HepG2 (cell line): ENCODE data around the gene RPLP2. TPM values are rescaled to one million over a fixed set of nuclear protein-coding genes. Genes with fewer than 3 reads are reported as not detected.

ENCODE experiments used
- ATF2 ChIP-seq: sonication (generic); formaldehyde crosslinking; IDR thresholded peaks from 2 replicates; pipeline ENCODE4 v1.4.0; 2020; ENCODE audit warnings: missing genetic modification reagents
- ATF4 ChIP-seq, 2 experiments: fragments of 450-650 bp in 1 of 2; sonication (generic) in 1 of 2; formaldehyde crosslinking; IDR thresholded peaks; 2 replicates each; pipeline versions ENCODE4 v1.5.0 to v1.8.0; 2020 to 2022; ENCODE audit warnings: mild to moderate bottlenecking in 1 of 2, missing genetic modification reagents in 1 of 2
- FOXO4 ChIP-seq: sonication (generic); formaldehyde crosslinking; conservative IDR thresholded peaks from 2 replicates; pipeline ENCODE4 v1.8.1; 2023; ENCODE audit warnings: missing genetic modification reagents
- HNF4A ChIP-seq: sonication (generic); formaldehyde crosslinking; IDR thresholded peaks from 2 replicates; pipeline ENCODE4 v1.4.0; 2020; ENCODE audit warnings: missing genetic modification reagents
- HOXA7 ChIP-seq: sonication (generic); formaldehyde crosslinking; IDR thresholded peaks from 2 replicates; pipeline ENCODE4 v1.8.1; 2022; ENCODE audit warnings: mild to moderate bottlenecking, missing genetic modification reagents, moderate library complexity
- KDM4B ChIP-seq: sonication (generic); formaldehyde crosslinking; IDR thresholded peaks from 2 replicates; pipeline ENCODE4 v1.4.0; 2020; ENCODE audit warnings: missing genetic modification reagents
- KLF16 ChIP-seq, 2 experiments: sonication (generic) in 1 of 2; formaldehyde crosslinking in 1 of 2; IDR thresholded peaks; 2 replicates each; pipeline versions ENCODE4 v1.6.1 to v1.8.0; 2016 to 2023; ENCODE audit warnings: missing genetic modification reagents in 2 of 2, missing compliant biosample characterization in 1 of 2
- MAFK ChIP-seq, 2 experiments: IDR thresholded peaks in 1 of 2; conservative IDR thresholded peaks in 1 of 2; 2 replicates each; pipeline ENCODE4 v1.6.1; 2011; ENCODE audit warnings: improper control_type of control experiment in 2 of 2, low read length in 2 of 2
- PLSCR1 ChIP-seq: sonication (generic); formaldehyde crosslinking; IDR thresholded peaks from 2 replicates; pipeline ENCODE4 v1.5.0; 2020; ENCODE audit warnings: missing genetic modification reagents, mild to moderate bottlenecking, borderline replicate concordance
- RAD51 ChIP-seq: fragments of 450-650 bp; IDR thresholded peaks from 2 replicates; pipeline ENCODE4 v1.6.1; 2016; ENCODE audit warnings: borderline replicate concordance
- TIGD3 ChIP-seq: sonication (generic); formaldehyde crosslinking; IDR thresholded peaks from 2 replicates; pipeline ENCODE4 v1.5.1; 2020; ENCODE audit warnings: mild to moderate bottlenecking, missing genetic modification reagents, borderline replicate concordance
- ZBTB10 ChIP-seq: sonication (generic); formaldehyde crosslinking; IDR thresholded peaks from 2 replicates; pipeline ENCODE4 v1.4.0; 2020; ENCODE audit warnings: missing genetic modification reagents, borderline replicate concordance
- ZNF24 ChIP-seq: fragments of 450-650 bp; IDR thresholded peaks from 2 replicates; pipeline ENCODE4 v1.6.1; 2017; ENCODE audit warnings: antibody characterized with exemption, mild to moderate bottlenecking
- ZNF260 ChIP-seq: sonication (generic); formaldehyde crosslinking; IDR thresholded peaks from 2 replicates; pipeline ENCODE4 v1.4.0; 2020; ENCODE audit warnings: missing genetic modification reagents, low read depth, mild to moderate bottlenecking, borderline replicate concordance
- ZNF30 ChIP-seq: sonication (generic); formaldehyde crosslinking; IDR thresholded peaks from 2 replicates; pipeline ENCODE4 v1.5.0; 2020; ENCODE audit warnings: mild to moderate bottlenecking, missing genetic modification reagents
- ZNF552 ChIP-seq: sonication (generic); formaldehyde crosslinking; IDR thresholded peaks from 2 replicates; pipeline ENCODE4 v1.9.0; 2022; ENCODE audit warnings: missing genetic modification reagents, mild to moderate bottlenecking, borderline replicate concordance
- ZNF782 ChIP-seq: sonication (generic); formaldehyde crosslinking; IDR thresholded peaks from 2 replicates; pipeline ENCODE4 v1.4.0; 2020; ENCODE audit warnings: missing genetic modification reagents, mild to moderate bottlenecking, borderline replicate concordance
- ZSCAN31 ChIP-seq: sonication (generic); formaldehyde crosslinking; IDR thresholded peaks from 2 replicates; pipeline ENCODE4 v1.5.0; 2020; ENCODE audit warnings: low read depth, mild to moderate bottlenecking, missing genetic modification reagents
- polyA plus RNA-seq, 8 experiments: library from polyadenylated mRNA; depleted of rRNA in 3 of 8; stranded (reverse) in 7 of 8; unstranded in 1 of 8; fragments of >200 nt; fragmentation: Illumina TruSeq in 4 of 8; extraction: Trizol in 4 of 8; gene quantifications; 2 replicates each; pipeline versions ENCODE4 v1.2.1 to v1.2.3, GENCODE V29; 2011 to 2016; ENCODE audit warnings: low read depth in 4 of 8, missing spikeins in 1 of 8, mixed read lengths in 1 of 8; ENCODE audit not compliant: insufficient read depth in 1 of 8
- total RNA-seq, 5 experiments: library from RNA; depleted of rRNA; stranded (reverse); fragments of >200 nt; fragmentation: Illumina TruSeq; extraction: Trizol; gene quantifications; 2 replicates each; pipeline ENCODE4 v1.2.3, GENCODE V29; 2016; ENCODE audit warnings: low read depth in 1 of 5

Gene RPLP2
- total and polyA plus RNA-seq, 2 of the 13 experiments (the other 11 are each of a cell fraction or from before 2014, with no cell fraction given): 978 to 2,106 TPM

- TF ChIP-seq KDM4B (CRISPR knock-in tag): no peak
- no peak for TF ChIP-seq RAD51
- peak; percentile 33; the same call in 1 of the 2 replicates for TF ChIP-seq HNF4A (CRISPR knock-in tag)
- no peak for TF ChIP-seq MAFK (conservative IDR thresholded peaks at IDR 0.05 in 1 of 2, IDR thresholded peaks at IDR 0.05 in 1 of 2; ENCODE audit: low read length in 2 of 2)
- TF ChIP-seq ZNF782: no peak
- no peak for TF ChIP-seq HOXA7 (CRISPR knock-in tag)
- no peak for TF ChIP-seq TIGD3 (CRISPR knock-in tag)
- no peak for TF ChIP-seq ZNF552
- TF ChIP-seq ZNF260 (CRISPR knock-in tag): no peak
- TF ChIP-seq PLSCR1 (CRISPR knock-in tag): no peak
- TF ChIP-seq ZNF24: no peak
- TF ChIP-seq ATF4 (CRISPR knock-in tag; IDR thresholded peaks at IDR 0.05): peak in 1 of 2 experiments; percentile 76; a peak in 2 of 4 replicates
- no peak for TF ChIP-seq KLF16 (CRISPR knock-in tag; IDR thresholded peaks at IDR 0.05)
- peak; percentile 89 for TF ChIP-seq ZBTB10 (CRISPR knock-in tag)
- TF ChIP-seq ATF2 (CRISPR knock-in tag): peak; percentile 94
- no peak for TF ChIP-seq ZNF30 (CRISPR knock-in tag)
- no peak for TF ChIP-seq ZSCAN31 (CRISPR knock-in tag)
- TF ChIP-seq FOXO4: 0 out of 2 replicates have a peak, but pooled peaks have one; percentile 79
Observed at GRCh38 chr11:818396-819128, 8.8 kb downstream of the RPLP2 start, which contains the start of gene PNPLA2 (continued).
